Measurements from ENCODE around the gene TMED1. TPM values are rescaled to one million over a fixed set of nuclear protein-coding genes. Genes with fewer than 3 reads are reported as not detected.

TMED1 gene
- total and polyA plus RNA-seq, 2 of the 13 experiments (the other 11 are each of a cell fraction or from before 2014, with no cell fraction given): 48.3 to 51.8 TPM

GRCh38 chr19:10871711-10872545 is 35.9 kb upstream of the TMED1 start (continued):
- TF ChIP-seq MYPOP (CRISPR knock-in tag; IDR thresholded peaks at IDR 0.05) (no peak), ATM (IDR thresholded peaks at IDR 0.05; ENCODE audit: borderline replicate concordance) (no peak), PITX1 (CRISPR knock-in tag; IDR thresholded peaks at IDR 0.05) (no peak), TBX2 (CRISPR knock-in tag; IDR thresholded peaks at IDR 0.05; ENCODE audit: borderline replicate concordance) (0 out of 2 replicates have a peak, but pooled peaks have one; percentile 16), NFYC (CRISPR knock-in tag; IDR thresholded peaks at IDR 0.05) (no peak), ZNF142 (CRISPR knock-in tag; IDR thresholded peaks at IDR 0.05) (no peak), E2F5 (CRISPR knock-in tag; conservative IDR thresholded peaks at IDR 0.05) (no peak), KLF11 (CRISPR knock-in tag; IDR thresholded peaks at IDR 0.05) (no peak), RCOR2 (CRISPR knock-in tag; IDR thresholded peaks at IDR 0.05) (no peak), KDM4B (CRISPR knock-in tag; IDR thresholded peaks at IDR 0.05) (no peak), CSRNP2 (CRISPR knock-in tag; conservative IDR thresholded peaks at IDR 0.05; ENCODE audit: low read depth) (no peak), MAX (IDR thresholded peaks at IDR 0.05) (peak; percentile 57), SOX5 (CRISPR knock-in tag; IDR thresholded peaks at IDR 0.05; ENCODE audit: borderline replicate concordance) (no peak), ZNF703 (CRISPR knock-in tag; IDR thresholded peaks at IDR 0.05; ENCODE audit: borderline replicate concordance) (no peak), NCOR1 (IDR thresholded peaks at IDR 0.05; ENCODE audit: borderline replicate concordance, low read length) (no peak), ZNF749 (CRISPR knock-in tag; IDR thresholded peaks at IDR 0.05; ENCODE audit: borderline replicate concordance) (no peak)
- TF ChIP-seq, protein P1, sequence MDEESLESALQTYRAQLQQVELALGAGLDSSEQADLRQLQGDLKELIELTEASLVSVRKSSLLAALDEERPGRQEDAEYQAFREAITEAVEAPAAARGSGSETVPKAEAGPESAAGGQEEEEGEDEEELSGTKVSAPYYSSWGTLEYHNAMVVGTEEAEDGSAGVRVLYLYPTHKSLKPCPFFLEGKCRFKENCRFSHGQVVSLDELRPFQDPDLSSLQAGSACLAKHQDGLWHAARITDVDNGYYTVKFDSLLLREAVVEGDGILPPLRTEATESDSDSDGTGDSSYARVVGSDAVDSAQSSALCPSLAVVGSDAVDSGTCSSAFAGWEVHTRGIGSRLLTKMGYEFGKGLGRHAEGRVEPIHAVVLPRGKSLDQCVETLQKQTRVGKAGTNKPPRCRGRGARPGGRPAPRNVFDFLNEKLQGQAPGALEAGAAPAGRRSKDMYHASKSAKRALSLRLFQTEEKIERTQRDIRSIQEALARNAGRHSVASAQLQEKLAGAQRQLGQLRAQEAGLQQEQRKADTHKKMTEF (CRISPR knock-in tag; IDR thresholded peaks at IDR 0.05): 0 out of 2 replicates have a peak, but pooled peaks have one; percentile 30
